GM12864 (cell line): ENCODE results near the gene PRKG1.

ENCODE experiments used
- DNase-seq: peaks from one replicate; pipeline ENCODE4 v3.0.0-alpha.2; 2011; ENCODE audit warnings: low read depth
- H3K4me3 ChIP-seq: 2 replicates; pipeline ENCODE4 v1.5.1; 2011; ENCODE audit warnings: mild to moderate bottlenecking, low read depth, low read length, control low read depth
- TF ChIP-seq, protein P1 (sequence below): IDR thresholded peaks from 2 replicates; pipeline ENCODE4 v1.5.1; 2011; ENCODE audit warnings: low read depth, mild to moderate bottlenecking, moderate library complexity, low read length, control low read depth, inconsistent platforms; ENCODE audit errors: missing control alignments

PRKG1 gene

DNA sequence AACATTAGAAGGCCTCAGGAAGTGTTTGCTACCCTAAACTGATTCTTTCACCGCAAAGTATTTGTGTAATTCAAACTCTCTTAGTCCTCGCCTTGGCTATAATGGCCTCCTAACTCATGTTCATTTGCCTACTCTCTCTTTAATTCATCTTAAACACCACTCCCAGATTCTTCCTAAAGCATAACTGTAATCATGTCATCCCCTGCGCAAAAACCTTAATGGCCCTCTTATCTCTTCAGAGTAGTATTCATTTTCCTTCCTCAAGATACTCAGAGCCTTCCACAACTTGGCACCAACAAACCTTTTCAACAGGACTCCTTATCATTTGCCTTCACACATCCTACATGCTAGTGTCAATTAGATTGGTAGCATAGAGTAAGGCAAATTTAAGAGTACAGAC is 582.2 kb downstream of the PRKG1 start:
- no peak for DNase-seq
- TF ChIP-seq, protein P1, sequence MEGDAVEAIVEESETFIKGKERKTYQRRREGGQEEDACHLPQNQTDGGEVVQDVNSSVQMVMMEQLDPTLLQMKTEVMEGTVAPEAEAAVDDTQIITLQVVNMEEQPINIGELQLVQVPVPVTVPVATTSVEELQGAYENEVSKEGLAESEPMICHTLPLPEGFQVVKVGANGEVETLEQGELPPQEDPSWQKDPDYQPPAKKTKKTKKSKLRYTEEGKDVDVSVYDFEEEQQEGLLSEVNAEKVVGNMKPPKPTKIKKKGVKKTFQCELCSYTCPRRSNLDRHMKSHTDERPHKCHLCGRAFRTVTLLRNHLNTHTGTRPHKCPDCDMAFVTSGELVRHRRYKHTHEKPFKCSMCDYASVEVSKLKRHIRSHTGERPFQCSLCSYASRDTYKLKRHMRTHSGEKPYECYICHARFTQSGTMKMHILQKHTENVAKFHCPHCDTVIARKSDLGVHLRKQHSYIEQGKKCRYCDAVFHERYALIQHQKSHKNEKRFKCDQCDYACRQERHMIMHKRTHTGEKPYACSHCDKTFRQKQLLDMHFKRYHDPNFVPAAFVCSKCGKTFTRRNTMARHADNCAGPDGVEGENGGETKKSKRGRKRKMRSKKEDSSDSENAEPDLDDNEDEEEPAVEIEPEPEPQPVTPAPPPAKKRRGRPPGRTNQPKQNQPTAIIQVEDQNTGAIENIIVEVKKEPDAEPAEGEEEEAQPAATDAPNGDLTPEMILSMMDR = no peak
- H3K4me3 ChIP-seq = no peak overlapping the region

DNA sequence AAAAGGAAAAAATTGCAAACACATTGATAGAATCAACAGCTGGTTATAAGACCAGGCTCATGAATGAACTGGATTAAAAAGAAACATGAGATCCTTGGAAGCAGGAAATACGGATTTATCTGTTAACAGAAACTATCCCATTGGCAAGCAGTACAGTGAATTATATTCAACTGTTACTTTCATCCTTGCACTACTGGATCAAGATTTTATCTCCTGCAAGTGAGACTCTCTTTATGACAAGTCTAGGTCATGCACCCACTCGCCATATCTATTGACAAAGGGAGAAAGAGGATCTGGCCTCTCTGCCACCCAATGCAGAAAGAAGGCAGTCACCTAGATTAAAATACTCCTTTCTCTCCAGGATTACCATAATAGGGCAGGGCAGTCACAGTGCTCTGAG is 583.7 kb downstream of the PRKG1 start:
- H3K4me3 ChIP-seq = no peak overlapping the region
- TF ChIP-seq, protein P1 = no peak
- DNase-seq = no peak

- H3K4me3 ChIP-seq = no peak overlapping the region
- no peak for DNase-seq
- TF ChIP-seq, protein P1 = no peak
Measured at GRCh38 chr10:51659344-51659743, 585.1 kb downstream of the PRKG1 start.

- no peak for DNase-seq
- TF ChIP-seq, protein P1 = no peak
- H3K4me3 ChIP-seq = no peak overlapping the region
Measured at GRCh38 chr10:51663086-51663485, 588.8 kb downstream of the PRKG1 start.

DNA sequence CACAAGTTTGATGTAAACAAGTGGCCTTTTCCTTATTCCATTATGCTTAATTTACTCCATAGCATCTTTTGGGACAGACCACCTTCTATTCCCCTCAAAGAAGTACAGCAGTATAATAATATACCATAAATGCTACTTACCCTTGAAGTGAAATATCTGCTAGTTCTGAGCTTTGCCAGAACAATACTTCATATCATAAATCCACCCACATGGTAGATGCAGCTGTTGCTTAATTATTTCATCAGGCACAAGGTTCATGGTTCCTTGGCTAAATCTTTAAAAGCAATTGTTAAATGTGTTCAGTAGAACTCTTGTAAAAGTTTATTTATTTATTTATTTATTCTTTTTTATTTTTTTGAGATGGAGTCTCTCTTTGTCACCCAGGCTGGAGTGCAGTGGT is 592.2 kb downstream of the PRKG1 start:
- no peak for DNase-seq
- TF ChIP-seq, protein P1 = no peak
- no peak overlapping the region for H3K4me3 ChIP-seq

- no peak overlapping the region for H3K4me3 ChIP-seq
- no peak for DNase-seq
- TF ChIP-seq, protein P1 = no peak
Measured at GRCh38 chr10:51667678-51668335, 593.5 kb downstream of the PRKG1 start.

GRCh38 chr10:51668336-51668689 is 594.0 kb downstream of the PRKG1 start:
- no peak overlapping the region for H3K4me3 ChIP-seq
- TF ChIP-seq, protein P1 = no peak
- no peak for DNase-seq
